ENCODE data around the gene MTA1.

- TF ChIP-seq CTCF (IDR thresholded peaks at IDR 0.05) (no peak), POLR2A (IDR thresholded peaks at IDR 0.05) (no peak)
Observed at GRCh38 chr14:105415481-105416428, 3.9 kb upstream of the MTA1 start.

Data from uterus (tissue), 2 donors.